Measurements from ENCODE around the gene FBXL7.

FBXL7 gene

DNA sequence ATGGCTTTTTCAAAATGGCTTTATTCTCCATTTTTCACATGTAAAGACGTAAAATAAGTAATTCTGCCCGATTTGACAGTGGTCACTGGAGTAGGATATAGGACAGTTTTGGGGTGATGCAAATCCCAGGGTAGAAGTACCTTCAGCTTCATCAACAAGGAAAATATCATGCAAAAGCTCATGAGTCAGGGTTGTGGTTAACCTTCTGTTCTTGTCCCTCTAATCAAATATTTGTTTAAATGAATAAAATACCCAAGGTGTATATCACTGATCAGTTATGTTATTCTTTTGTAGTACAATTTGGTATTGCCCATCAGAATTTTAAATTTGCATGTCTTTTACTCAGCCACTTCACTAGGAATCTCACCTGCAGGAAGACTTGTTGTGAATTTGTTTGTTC is 40.0 kb downstream of the FBXL7 start:
- Histone ChIP-seq H3K27me3 (replicated peaks; ENCODE audit: control insufficient read depth, insufficient read depth, low read length) (no peaks in the 10 kb centered on the region), H3K36me3 (ENCODE audit: control insufficient read depth, insufficient read depth, low read length) (no peaks in the 10 kb centered on the region), H3K4me3 (replicated peaks; ENCODE audit: low read depth, low read length) (no peak overlapping the region)
- TF ChIP-seq, protein P1, sequence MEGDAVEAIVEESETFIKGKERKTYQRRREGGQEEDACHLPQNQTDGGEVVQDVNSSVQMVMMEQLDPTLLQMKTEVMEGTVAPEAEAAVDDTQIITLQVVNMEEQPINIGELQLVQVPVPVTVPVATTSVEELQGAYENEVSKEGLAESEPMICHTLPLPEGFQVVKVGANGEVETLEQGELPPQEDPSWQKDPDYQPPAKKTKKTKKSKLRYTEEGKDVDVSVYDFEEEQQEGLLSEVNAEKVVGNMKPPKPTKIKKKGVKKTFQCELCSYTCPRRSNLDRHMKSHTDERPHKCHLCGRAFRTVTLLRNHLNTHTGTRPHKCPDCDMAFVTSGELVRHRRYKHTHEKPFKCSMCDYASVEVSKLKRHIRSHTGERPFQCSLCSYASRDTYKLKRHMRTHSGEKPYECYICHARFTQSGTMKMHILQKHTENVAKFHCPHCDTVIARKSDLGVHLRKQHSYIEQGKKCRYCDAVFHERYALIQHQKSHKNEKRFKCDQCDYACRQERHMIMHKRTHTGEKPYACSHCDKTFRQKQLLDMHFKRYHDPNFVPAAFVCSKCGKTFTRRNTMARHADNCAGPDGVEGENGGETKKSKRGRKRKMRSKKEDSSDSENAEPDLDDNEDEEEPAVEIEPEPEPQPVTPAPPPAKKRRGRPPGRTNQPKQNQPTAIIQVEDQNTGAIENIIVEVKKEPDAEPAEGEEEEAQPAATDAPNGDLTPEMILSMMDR (IDR thresholded peaks at IDR 0.05; ENCODE audit: insufficient read depth, low read length, poor library complexity, severe bottlenecking), result no peak
- DNase-seq (ENCODE audit: extremely low read depth, insufficient read length), result no peak

DNA sequence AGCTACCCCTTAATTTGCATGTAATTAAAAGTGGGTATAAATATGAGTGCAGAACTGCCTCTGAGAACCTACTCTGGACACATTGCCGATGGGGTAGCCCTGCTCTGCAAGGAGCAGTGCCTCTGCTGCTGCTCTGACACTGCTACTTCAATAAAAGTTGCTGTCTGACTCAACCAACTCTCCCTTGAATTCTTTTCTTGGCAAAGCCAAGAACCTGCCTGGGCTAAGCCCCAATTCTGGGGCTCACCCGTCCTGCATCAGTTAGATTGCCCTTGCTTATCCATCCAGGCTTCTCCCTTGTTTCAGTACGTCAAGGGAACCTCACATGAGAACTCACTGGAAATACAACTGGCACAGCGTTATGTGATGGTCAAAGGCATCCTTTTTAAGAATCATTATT is 44.1 kb downstream of the FBXL7 start:
- DNase-seq (ENCODE audit: extremely low read depth, insufficient read length), result no peak
- no peak overlapping the region for H3K4me3 ChIP-seq (replicated peaks; ENCODE audit: low read depth, low read length)
- no peaks in the 10 kb centered on the region for H3K36me3 ChIP-seq (ENCODE audit: control insufficient read depth, insufficient read depth, low read length)
- no peaks in the 10 kb centered on the region for H3K27me3 ChIP-seq (replicated peaks; ENCODE audit: control insufficient read depth, insufficient read depth, low read length)
- TF ChIP-seq, protein P1 (IDR thresholded peaks at IDR 0.05; ENCODE audit: insufficient read depth, low read length, poor library complexity, severe bottlenecking), result no peak

DNA sequence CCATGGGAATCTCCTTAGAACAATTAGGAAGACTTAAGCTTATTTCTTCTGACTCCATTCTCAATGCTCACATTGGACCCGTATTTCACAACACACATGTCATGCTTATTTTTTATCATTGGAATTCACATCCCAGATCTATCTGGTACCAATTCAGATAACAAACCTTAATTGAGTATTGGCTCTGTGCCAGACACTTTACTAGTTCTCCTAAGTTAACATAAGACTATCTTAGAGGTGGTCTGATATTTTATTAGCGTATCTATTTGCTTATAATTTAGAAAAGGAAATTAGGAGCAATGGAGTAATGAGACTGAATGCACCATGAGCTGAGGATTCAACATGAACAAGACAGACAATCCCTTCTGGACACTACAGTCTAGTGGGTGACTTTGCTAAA is 45.1 kb downstream of the FBXL7 start:
- no peak for DNase-seq (ENCODE audit: extremely low read depth, insufficient read length)
- Histone ChIP-seq H3K4me3 (replicated peaks; ENCODE audit: low read depth, low read length) (no peak overlapping the region), H3K36me3 (ENCODE audit: control insufficient read depth, insufficient read depth, low read length) (no peaks in the 10 kb centered on the region), H3K27me3 (replicated peaks; ENCODE audit: control insufficient read depth, insufficient read depth, low read length) (no peaks in the 10 kb centered on the region)
- TF ChIP-seq, protein P1 (IDR thresholded peaks at IDR 0.05; ENCODE audit: insufficient read depth, low read length, poor library complexity, severe bottlenecking), result no peak

DNA sequence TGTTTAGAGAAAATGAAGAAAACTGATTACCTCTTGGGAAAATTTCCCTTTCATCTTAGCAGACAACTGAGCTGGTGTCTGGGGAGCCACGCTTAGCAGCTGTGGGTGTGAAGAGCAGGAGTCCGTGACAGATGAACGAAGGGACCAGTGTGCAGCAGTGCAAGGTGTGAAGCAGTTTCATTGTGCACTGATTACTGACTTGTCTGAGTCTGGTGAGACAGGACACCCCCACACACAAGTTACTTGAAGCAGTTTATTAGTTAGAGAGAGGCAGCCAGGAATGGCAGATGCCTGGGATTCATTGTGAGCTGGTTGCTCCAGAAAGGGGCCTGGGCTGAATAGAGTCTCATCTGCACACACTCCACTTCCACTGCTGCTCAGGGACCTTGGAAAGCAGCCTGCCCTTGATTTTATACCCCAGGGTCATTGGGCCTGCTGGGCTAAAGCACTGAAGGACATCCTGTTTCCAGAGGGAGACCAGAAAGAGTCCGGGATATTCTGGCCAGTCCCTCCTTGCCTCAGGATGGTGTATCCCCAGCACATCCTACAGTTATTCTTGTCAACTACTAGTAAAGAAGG is 47.4 kb downstream of the FBXL7 start:
- TF ChIP-seq, protein P1 (IDR thresholded peaks at IDR 0.05; ENCODE audit: insufficient read depth, low read length, poor library complexity, severe bottlenecking), result no peak
- no peak overlapping the region for H3K4me3 ChIP-seq (replicated peaks; ENCODE audit: low read depth, low read length)
- DNase-seq (ENCODE audit: extremely low read depth, insufficient read length), result no peak
- H3K36me3 ChIP-seq (ENCODE audit: control insufficient read depth, insufficient read depth, low read length), result no peaks in the 10 kb centered on the region
- H3K27me3 ChIP-seq (replicated peaks; ENCODE audit: control insufficient read depth, insufficient read depth, low read length), result no peaks in the 10 kb centered on the region

DNA sequence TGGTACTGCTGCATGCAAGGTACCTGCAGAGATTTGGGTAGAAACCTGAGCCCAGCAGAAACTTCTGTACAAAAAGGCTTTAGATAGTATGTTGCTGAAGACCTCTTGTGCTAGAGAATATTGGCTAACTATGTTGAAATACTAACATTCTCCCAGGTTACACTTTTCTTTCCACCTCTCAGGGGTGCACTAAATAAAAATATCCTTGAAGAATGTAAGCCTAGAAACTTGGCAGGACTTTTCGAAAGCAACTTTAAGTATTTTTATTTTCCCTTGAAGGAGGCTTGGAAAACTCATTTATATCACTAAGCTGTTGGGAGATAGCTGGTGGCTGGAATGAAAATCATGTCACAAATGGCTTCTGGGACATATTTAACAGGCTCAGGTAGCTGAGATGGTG is 50.0 kb downstream of the FBXL7 start:
- TF ChIP-seq, protein P1 (IDR thresholded peaks at IDR 0.05; ENCODE audit: insufficient read depth, low read length, poor library complexity, severe bottlenecking), result no peak

More for the DNA sequence above, 50.0 kb downstream of the FBXL7 start:
- Histone ChIP-seq H3K4me3 (replicated peaks; ENCODE audit: low read depth, low read length) (no peak overlapping the region), H3K27me3 (replicated peaks; ENCODE audit: control insufficient read depth, insufficient read depth, low read length) (no peaks in the 10 kb centered on the region), H3K36me3 (ENCODE audit: control insufficient read depth, insufficient read depth, low read length) (no peaks in the 10 kb centered on the region)
- no peak for DNase-seq (ENCODE audit: extremely low read depth, insufficient read length)
